KOPT-K1 (cell line): ENCODE measurements around the gene TIMM9.

Experiments
- H3K27ac ChIP-seq: fragments of 200-600 bp; sonication (generic); 2 replicates; pipeline ENCODE4 v1.5.1; 2016; ENCODE audit warnings: antibody characterized with exemption, mild to moderate bottlenecking, low read depth, low read length; ENCODE audit not compliant: poor library complexity, severe bottlenecking
- H3K36me3 ChIP-seq: fragments of 200-600 bp; sonication (generic); 2 replicates; pipeline ENCODE4 v1.5.1; 2017; ENCODE audit warnings: antibody characterized with exemption, mild to moderate bottlenecking, low read length, moderate library complexity; ENCODE audit not compliant: insufficient read depth
- H3K9me3 ChIP-seq: fragments of 200-600 bp; sonication (generic); 2 replicates; pipeline ENCODE4 v1.5.1; 2017; ENCODE audit warnings: antibody characterized with exemption, low read length, mild to moderate bottlenecking; ENCODE audit not compliant: insufficient read depth, poor library complexity, severe bottlenecking

The TIMM9 gene

GRCh38 chr14:58427281-58428117 lies at the start of gene TIMM9, which contains the start of gene KIAA0586:
Gene TIMM9 (minus strand): TSS chr14:58427531. CDS start chr14:58411945, 15,586 bp downstream.
Gene KIAA0586 (plus strand): TSS chr14:58427719. CDS start chr14:58428265, 546 bp downstream.
- Histone ChIP-seq H3K36me3 (peaks cover 40% of the 10 kb centered on the region), H3K27ac (peak within 1 kb of the TSS; percentile 90), H3K9me3 (no peaks in the 10 kb centered on the region)

DNA sequence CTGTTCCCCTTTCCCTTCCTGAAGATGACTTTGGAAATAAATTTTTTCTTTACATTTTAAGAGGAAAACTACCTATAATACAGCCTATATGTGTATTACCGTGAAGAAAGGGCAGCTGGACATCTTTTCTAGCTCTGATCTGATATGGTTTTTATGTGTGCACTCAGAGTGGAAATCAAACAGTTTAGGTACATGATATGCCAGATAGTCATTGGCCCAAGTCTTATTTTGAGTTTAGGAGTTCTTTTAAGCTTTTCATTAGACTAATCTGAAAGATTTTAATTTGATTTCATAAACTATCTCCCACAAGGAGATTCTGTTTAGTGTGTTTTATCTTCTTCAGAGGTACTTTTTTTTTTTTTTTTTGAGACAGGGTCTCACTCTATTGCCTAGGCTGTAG lies 49.0 kb upstream of the TIMM9 start:
- no peak overlapping the region for H3K27ac ChIP-seq
- no peaks in the 10 kb centered on the region for H3K9me3 ChIP-seq
- H3K36me3 ChIP-seq, result peaks cover 51% of the 10 kb centered on the region

DNA sequence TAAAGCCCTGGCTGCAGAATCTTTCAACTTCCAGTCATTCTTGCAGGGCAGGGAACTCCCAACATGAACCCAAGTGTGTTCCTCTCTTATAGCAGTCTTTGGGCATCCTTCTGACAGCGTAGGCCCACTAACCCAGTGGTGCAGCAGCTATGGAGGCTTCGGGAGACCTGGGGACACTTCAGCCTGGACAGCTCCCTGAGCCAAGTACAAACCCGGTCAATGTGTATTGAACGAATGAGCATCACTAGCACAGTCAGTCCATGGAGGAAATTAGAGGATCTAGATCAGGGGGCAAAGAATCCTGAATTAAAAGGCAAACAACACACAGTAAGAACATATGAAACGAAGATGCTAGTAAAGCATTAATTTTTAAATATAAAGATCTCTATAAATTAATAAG lies 42.0 kb upstream of the TIMM9 start:
- Histone ChIP-seq H3K36me3 (peaks cover 54% of the 10 kb centered on the region), H3K9me3 (no peaks in the 10 kb centered on the region), H3K27ac (no peak overlapping the region)

DNA sequence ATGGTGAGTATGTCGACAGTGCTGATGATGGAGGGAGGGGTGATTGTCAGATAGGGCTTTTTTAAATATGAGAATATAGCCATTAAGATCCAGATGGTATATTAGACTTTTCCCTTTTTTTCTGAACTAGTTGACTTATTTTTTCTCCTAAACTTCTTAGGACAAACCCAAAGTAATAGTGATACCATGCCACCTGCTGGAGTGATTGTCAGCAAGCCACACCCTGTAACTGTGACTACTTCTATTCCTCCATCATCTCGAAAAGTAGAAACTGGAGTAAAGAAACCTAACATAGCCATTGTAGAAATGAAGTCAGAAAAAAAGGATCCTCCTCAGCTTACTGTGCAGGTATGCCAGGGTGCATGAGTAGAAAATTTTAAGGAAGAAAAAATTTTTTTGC lies 40.2 kb upstream of the TIMM9 start:
- H3K36me3 ChIP-seq, result peaks cover 58% of the 10 kb centered on the region
- H3K27ac ChIP-seq, result no peak overlapping the region
- H3K9me3 ChIP-seq, result no peaks in the 10 kb centered on the region

- no peaks in the 10 kb centered on the region for H3K9me3 ChIP-seq
- H3K36me3 ChIP-seq, result peaks cover 66% of the 10 kb centered on the region
Measured at GRCh38 chr14:58466459-58466858, 39.1 kb upstream of the TIMM9 start.

DNA sequence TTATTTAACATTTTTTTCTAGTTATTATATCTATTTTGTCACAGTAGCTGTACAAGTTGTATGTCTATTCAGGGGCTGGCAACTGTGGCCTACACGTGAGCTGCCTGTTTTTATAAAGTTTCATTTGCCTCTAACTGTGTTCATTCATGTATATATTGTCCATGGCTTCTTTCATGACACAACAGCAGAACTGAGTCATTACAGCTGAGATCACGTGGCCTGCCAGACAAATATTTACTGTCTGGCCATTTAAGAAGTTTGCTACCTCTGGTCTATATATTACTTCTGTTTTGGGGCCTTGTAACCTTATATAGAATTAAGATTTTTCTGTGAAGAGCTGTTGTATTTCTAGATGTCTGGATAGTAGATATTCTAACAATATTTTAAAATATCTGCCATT lies 38.1 kb upstream of the TIMM9 start:
- Histone ChIP-seq H3K36me3 (peaks cover 69% of the 10 kb centered on the region), H3K27ac (no peak overlapping the region), H3K9me3 (no peaks in the 10 kb centered on the region)

More at GRCh38 chr14:58466459-58466858, 39.1 kb upstream of the TIMM9 start:
- no peak overlapping the region for H3K27ac ChIP-seq

GRCh38 chr14:58464652-58465051 lies 37.3 kb upstream of the TIMM9 start:
- H3K27ac ChIP-seq, result no peak overlapping the region
- H3K9me3 ChIP-seq, result no peaks in the 10 kb centered on the region
- peaks cover 76% of the 10 kb centered on the region for H3K36me3 ChIP-seq

DNA sequence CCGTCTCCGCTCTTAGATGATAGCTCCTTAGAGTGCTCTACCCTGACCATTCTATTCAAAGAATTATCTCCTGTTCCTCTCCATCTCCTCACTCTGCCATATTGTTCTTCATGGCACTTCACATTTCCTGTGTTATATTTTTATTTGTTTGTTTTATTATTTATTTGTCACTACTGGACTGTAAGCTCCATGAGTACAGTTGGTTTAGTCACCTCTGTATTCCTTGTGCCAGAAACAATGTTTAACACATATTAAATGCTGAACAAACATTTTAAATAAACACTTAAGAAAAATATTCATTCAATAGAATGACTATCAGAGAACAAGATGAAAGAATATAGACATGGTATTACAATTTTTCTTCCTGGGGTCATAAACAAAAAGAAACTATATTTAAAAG lies 35.8 kb upstream of the TIMM9 start:
- peaks cover 72% of the 10 kb centered on the region for H3K36me3 ChIP-seq
- no peaks in the 10 kb centered on the region for H3K9me3 ChIP-seq
- H3K27ac ChIP-seq, result no peak overlapping the region

GRCh38 chr14:58460772-58461171 lies 33.4 kb upstream of the TIMM9 start:
- Histone ChIP-seq H3K27ac (no peak overlapping the region), H3K9me3 (no peaks in the 10 kb centered on the region), H3K36me3 (peaks cover 74% of the 10 kb centered on the region)

GRCh38 chr14:58455593-58456265 lies 28.4 kb upstream of the TIMM9 start:
- Histone ChIP-seq H3K36me3 (peaks cover 84% of the 10 kb centered on the region), H3K27ac (no peak overlapping the region)

DNA sequence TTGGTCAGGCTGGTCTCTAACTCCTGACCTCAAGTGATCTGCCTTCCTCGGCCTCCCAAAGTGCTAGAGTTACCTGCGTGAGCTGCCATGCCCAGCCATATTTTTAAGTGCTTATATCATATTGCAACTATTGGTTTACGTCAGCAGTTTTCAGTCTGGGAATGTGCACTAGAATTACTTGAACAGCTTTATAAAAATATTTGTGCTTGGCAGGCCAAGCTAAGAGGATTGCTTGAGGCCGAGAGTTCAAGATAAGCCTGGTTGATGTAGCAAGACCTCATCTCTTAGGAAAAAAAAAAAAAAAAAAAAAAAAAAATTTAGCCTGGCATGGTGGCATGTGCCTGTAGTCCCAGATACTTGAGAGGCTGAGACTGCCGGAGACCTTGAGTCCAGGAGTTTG lies 17.3 kb upstream of the TIMM9 start:
- H3K27ac ChIP-seq, result no peak overlapping the region
- peaks cover 71% of the 10 kb centered on the region for H3K36me3 ChIP-seq

More at GRCh38 chr14:58455593-58456265, 28.4 kb upstream of the TIMM9 start:
- no peaks in the 10 kb centered on the region for H3K9me3 ChIP-seq

DNA sequence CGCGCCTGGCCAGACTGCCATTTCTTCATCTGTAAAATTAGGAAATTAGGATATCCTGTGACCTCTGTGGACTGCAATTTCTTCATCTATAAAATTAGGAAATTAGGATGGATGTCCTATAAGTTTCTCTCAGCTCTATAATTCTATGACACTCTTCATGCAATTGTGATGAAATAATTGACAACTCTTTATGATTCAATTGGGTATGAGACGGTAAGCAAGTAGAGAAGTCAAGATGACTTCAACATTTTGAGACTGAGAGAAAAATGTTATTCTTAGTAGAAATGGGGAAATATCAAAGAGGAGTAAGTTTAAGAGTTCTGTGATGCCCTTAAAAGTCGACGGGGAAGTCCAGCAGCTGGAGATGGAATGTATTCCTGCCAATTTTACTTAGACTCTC lies 12.1 kb upstream of the TIMM9 start:
- peaks cover 63% of the 10 kb centered on the region for H3K36me3 ChIP-seq
- H3K9me3 ChIP-seq, result no peaks in the 10 kb centered on the region
- no peak overlapping the region for H3K27ac ChIP-seq

More for the DNA sequence above, 17.3 kb upstream of the TIMM9 start:
- no peaks in the 10 kb centered on the region for H3K9me3 ChIP-seq

DNA sequence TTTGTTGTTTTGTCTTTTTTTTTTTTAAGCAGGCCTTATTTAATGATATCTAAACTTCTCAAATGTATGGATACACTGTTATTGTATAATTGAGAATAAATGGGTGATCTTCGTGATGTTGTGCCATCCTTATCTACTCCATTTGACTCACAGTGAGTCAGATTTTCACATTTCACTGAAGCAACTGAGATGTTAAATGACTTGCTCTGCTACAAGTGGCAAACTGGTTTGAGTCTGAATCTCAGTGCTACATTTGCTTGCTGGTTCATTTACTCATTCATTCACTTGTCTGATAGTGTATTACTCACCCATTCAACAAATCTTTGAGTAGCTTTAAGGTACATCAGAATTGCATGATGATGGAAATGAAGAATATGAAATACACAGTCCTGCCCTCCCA lies 2.8 kb upstream of the TIMM9 start:
- H3K27ac ChIP-seq, result no peak overlapping the region
- H3K36me3 ChIP-seq, result peaks cover 40% of the 10 kb centered on the region
- no peaks in the 10 kb centered on the region for H3K9me3 ChIP-seq

GRCh38 chr14:58428118-58428683 lies 870 bp upstream of the TIMM9 start:
- no peaks in the 10 kb centered on the region for H3K9me3 ChIP-seq
- peaks cover 40% of the 10 kb centered on the region for H3K36me3 ChIP-seq
- peak overlapping the region; percentile 90 for H3K27ac ChIP-seq

- H3K9me3 ChIP-seq, result no peaks in the 10 kb centered on the region
- H3K27ac ChIP-seq, result peak overlapping the region; percentile 90
- H3K36me3 ChIP-seq, result peaks cover 44% of the 10 kb centered on the region
Measured at GRCh38 chr14:58426670-58427280, 556 bp downstream of the TIMM9 start.
